Aorta (tissue), 5 donors: ENCODE measurements around the gene RANGAP1. TPM values are rescaled to one million over a fixed set of nuclear protein-coding genes. Genes with fewer than 3 reads are reported as not detected.
"Not testable (repeated sequence)": the region's sequence is repeated elsewhere in the genome, so short reads cannot be mapped to it uniquely, and the experiment has no call there.

Experiments used
- ATAC-seq: fragments of 200-7000 bp; cut with Tn5 transposase; one replicate; pipeline ENCODE4 v1.9.1; 2022; ENCODE audit warnings: moderate library complexity; ENCODE audit not compliant: low FRiP score
- DNase-seq, 2 donors: peaks; one replicate each; pipeline ENCODE4 v3.0.0-alpha.2; 2020
- H3K27ac ChIP-seq, 2 donors: one replicate each; pipeline ENCODE4 v1.5.1; 2013; ENCODE audit warnings: low read length in 2 of 2, mild to moderate bottlenecking in 2 of 2, moderate library complexity in 2 of 2, control low read depth in 1 of 2, inconsistent platforms in 1 of 2, low read depth in 1 of 2
- H3K27me3 ChIP-seq, 2 donors: one replicate each; pipeline ENCODE4 v1.6.1; 2013; ENCODE audit warnings: control low read depth in 1 of 2, low read length in 1 of 2, mild to moderate bottlenecking in 1 of 2, moderate library complexity in 1 of 2; ENCODE audit not compliant: insufficient read depth in 2 of 2, control insufficient read depth in 1 of 2
- H3K36me3 ChIP-seq, 2 donors: one replicate each; pipeline ENCODE4 v1.6.1; 2013; ENCODE audit warnings: control low read depth in 1 of 2, low read length in 1 of 2, mild to moderate bottlenecking in 1 of 2; ENCODE audit not compliant: insufficient read depth in 2 of 2, control insufficient read depth in 1 of 2
- H3K4me1 ChIP-seq, 2 donors: one replicate each; pipeline ENCODE4 v1.6.1; 2013; ENCODE audit warnings: low read length in 2 of 2, control low read depth in 1 of 2, mild to moderate bottlenecking in 1 of 2, moderate library complexity in 1 of 2; ENCODE audit not compliant: insufficient read depth in 2 of 2, control insufficient read depth in 1 of 2
- H3K4me3 ChIP-seq, 2 donors: one replicate each; pipeline ENCODE4 v1.5.1; 2013; ENCODE audit warnings: low read length in 2 of 2, control low read depth in 1 of 2, mild to moderate bottlenecking in 1 of 2
- H3K9me3 ChIP-seq: one replicate; pipeline ENCODE4 v1.6.1; 2013; ENCODE audit warnings: mild to moderate bottlenecking, low read length; ENCODE audit not compliant: control insufficient read depth
- WGBS, 2 donors: extraction: QIAGEN DNeasy Blood & Tissue Kit; methylation state at CpG; one replicate each; pipeline ENCODE4 v1.1.7; 2013; 5-methylcytosine and 5-hydroxymethylcytosine counted together
- intact Hi-C, 2 donors: fragments of 100-400 bp; cut with DNase I; formaldehyde crosslinking; loops; one replicate each; pipeline versions ENCODE4 v1.14.2 to v1.15.0; 2022
- polyA plus RNA-seq, 2 donors: library from polyadenylated mRNA; stranded (reverse); fragments of 200-250 nt; gene quantifications; one replicate each; pipeline ENCODE4 v1.2.3, GENCODE V29; 2013
- total RNA-seq, 2 donors: library from RNA; stranded (reverse); fragmentation: NEBNext Ultra II Directional; extraction: Animal tissue kit (Norgen Biotek cat#: 25700); gene quantifications; one replicate each; pipeline ENCODE4 v1.2.1, GENCODE V29; 2021
- donor health status: healthy with polysubstance abuse.
- donor health status: Bipolar disorder and iron deficiency.
- donor health status: DM: no; HTN: no; CAD: no.
- donor health status: DM: no; HTN: no; CAD: no.
- donor health status: DM: yes; HTN: yes; CAD: no.

RANGAP1 gene
- total and polyA plus RNA-seq, 4 donors: 14.8 to 34.6 (median 25.0) TPM

DNA sequence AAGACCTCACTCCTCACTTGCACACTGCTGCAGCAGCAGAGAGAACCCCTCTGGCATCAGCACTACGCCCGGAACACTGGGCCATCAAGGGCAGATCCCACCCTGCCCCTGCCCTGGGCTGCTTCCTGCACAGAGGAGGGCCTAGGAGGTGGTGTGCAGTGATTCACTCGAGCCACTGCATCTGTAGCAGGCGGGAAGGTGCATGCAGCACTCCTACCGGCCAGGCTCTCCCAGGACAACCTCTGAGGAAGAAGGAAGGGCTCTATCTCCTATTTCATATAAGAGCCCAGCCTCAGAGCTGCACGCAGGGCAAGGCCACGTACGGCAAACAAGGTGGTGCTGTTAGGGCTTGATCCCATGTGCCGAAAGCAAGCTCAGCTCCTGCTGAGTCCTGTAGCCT lies 14.2 kb downstream of the RANGAP1 start:
- Histone ChIP-seq H3K27me3 (no peaks in the 10 kb centered on the region), H3K36me3 (peaks cover 4 to 6% of the 10 kb centered on the region in 2 donors), H3K4me1 (no peaks in the 10 kb centered on the region), H3K9me3 (no peaks in the 10 kb centered on the region), H3K4me3 (no peak overlapping the region), H3K27ac (no peak overlapping the region)
- intact Hi-C loops: no loop called here
- ATAC-seq (peak; percentile 15), DNase-seq (no peak)
- 90 to 92% methylated on average over 9 of the region's 9 CpGs for WGBS, 2 donors

DNA sequence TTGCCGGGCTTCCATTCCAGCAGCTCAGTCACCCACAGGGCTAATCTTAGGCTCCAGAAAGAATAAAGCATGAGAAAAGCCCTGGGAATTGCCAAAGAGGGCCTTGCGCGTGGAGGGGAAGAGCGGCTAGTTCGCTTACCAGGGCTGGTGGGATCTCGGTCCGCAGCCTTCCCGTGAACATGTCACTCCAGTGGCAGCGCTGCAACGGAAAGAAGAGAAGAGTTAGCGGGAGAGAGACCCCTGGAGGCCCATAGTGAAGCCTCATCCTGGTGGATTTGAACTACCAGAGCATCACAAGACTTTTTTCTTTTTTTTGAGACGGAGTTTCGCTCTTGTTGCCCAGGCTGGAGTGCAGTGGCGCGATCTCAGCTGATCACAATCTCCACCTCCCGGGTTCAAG lies 18.0 kb downstream of the RANGAP1 start:
- no peak overlapping the region for H3K27ac ChIP-seq
- peaks cover 4 to 11% of the 10 kb centered on the region in 2 donors for H3K36me3 ChIP-seq
- H3K4me3 ChIP-seq: no peak overlapping the region
- DNase-seq (no peak), ATAC-seq (no peak)
- intact Hi-C loops: no loop called here
- H3K9me3 ChIP-seq: no peaks in the 10 kb centered on the region
- no peaks in the 10 kb centered on the region for H3K27me3 ChIP-seq
- no peaks in the 10 kb centered on the region for H3K4me1 ChIP-seq
- WGBS, 2 donors: 93 to 95% methylated on average over 16 of the region's 16 CpGs

DNA sequence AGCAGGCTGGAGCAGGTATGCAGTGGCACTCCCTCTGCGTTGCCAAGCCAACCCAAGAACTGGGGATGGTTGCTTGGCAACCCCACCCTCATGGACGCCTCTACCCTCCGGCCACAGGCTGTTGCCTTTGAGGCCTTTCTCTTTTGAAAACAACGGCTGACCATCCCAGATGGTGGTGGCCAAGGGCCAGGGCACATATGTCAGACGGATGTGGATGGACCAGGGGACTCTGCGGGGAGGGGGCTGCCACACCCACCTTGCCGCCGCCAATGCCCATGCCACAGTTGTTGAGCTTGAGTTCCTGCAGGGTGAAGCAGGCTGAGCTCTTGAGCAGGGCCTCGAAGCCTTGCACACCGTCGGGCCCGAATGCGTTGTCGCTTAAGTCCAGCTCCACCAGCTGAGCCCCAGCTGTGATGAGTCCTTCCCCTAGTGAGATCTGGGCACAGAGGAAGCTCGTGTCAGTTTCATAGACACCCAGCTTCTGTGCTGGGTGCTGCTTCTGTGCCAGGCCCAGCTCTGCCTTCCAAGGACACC lies 21.5 kb downstream of the RANGAP1 start:
- intact Hi-C loops: no loop called here
- peaks cover 0 to 16% of the 10 kb centered on the region in 2 donors for H3K36me3 ChIP-seq
- 89 to 92% methylated on average over 14 to 15 of the region's 15 CpGs for WGBS, 2 donors

DNA sequence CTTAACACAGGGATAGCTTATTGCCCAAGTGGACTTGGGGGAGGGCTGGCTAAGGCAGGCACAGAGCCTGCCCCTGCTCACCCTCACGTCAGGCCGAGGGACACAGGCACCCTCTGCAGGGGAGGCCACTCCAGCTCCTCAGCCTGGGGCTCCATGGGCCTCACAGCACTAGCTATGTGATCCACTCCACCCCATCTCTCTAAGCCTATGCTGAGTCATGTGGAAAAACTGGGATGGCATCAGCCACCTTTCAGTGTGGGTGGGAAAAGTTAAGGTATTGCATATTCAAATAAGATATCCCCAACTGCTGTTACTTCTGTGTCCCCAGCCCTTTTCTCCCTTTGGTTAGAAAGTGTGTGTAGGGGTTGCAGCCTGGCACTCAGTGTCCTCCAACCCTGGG lies 22.3 kb downstream of the RANGAP1 start:
- H3K9me3 ChIP-seq: no peaks in the 10 kb centered on the region
- H3K27me3 ChIP-seq: no peaks in the 10 kb centered on the region
- H3K4me1 ChIP-seq: no peaks in the 10 kb centered on the region
- peaks cover 0 to 16% of the 10 kb centered on the region in 2 donors for H3K36me3 ChIP-seq
- no peak overlapping the region for H3K4me3 ChIP-seq
- H3K27ac ChIP-seq: no peak overlapping the region
- ATAC-seq (no peak), DNase-seq (no peak)
- WGBS, 2 donors: 90 to 96% methylated on average over 2 of the region's 2 CpGs
- intact Hi-C loops: no loop called here

More for the DNA sequence above, 21.5 kb downstream of the RANGAP1 start:
- Histone ChIP-seq H3K27me3 (no peaks in the 10 kb centered on the region), H3K4me1 (no peaks in the 10 kb centered on the region), H3K9me3 (no peaks in the 10 kb centered on the region), H3K4me3 (no peak overlapping the region), H3K27ac (no peak overlapping the region)
- DNase-seq (no peak), ATAC-seq (no peak)

DNA sequence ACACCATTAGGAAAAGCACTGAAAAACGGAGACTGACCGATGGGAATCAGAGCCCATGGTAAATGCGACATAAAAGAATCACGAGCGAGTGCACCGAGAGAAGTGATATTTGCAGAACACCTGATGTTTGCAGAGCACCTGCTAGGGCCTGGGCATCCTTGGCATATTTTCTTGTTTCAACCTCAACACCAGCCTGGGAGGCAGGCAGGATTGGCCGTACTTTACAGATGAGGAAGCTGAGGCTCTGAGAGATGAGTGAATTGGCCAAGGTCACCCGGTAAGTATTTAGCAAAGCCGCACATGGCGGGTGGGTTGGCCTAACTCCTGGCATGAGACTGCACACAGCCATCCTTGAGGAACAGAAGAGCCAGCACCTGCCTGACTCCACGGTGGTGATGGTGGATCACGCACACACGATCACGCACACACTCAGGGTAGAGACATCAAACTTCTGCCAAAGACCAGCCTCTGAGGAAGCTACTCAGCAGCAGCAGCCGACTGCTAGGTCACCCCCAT lies 23.7 kb downstream of the RANGAP1 start:
- Histone ChIP-seq H3K4me1 (no peaks in the 10 kb centered on the region), H3K27me3 (no peaks in the 10 kb centered on the region), H3K27ac (no peak overlapping the region), H3K36me3 (peaks cover 0 to 12% of the 10 kb centered on the region in 2 donors), H3K9me3 (no peaks in the 10 kb centered on the region), H3K4me3 (no peak overlapping the region)
- ATAC-seq (no peak), DNase-seq (no peak)
- 93% methylated on average over 15 of the region's 15 CpGs for WGBS, 2 donors
- intact Hi-C loops: no loop called here

DNA sequence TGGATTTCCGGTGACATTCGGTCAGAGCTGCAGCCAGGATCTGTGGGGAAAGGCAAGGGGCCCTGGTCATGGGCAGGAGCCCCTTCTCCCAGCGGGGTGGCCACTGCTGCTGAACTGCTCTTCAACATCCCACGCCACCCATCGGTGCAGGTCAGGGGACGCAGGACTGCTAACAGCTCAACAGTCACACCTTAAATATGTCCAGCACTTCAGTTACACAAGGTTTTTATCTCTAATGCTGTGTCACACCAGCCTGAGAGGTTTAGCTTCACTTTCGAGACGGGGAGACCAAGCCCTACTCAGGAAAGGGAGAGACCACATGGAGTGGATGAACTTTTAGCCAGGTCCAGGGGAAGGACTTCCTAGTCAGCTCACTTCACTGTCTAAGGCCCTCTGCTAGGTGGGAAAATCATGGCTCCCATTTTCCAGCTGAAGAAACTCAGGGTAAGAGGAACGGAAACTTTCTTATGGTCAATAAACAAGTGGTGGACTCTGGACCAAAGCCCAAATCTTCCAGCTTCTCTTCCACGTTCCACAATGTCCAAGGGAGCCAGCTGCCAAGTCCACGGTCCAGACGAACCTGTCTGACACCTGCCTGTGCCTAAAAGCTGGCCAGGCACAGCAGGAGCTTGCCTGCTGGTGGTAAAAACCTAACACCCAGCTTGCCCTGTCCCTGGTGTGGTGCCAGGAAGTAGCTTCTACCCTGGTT lies 24.3 kb downstream of the RANGAP1 start:
- H3K27me3 ChIP-seq: no peaks in the 10 kb centered on the region
- H3K4me1 ChIP-seq: no peaks in the 10 kb centered on the region
- no peaks in the 10 kb centered on the region for H3K9me3 ChIP-seq
- no peak overlapping the region for H3K27ac ChIP-seq
- ATAC-seq (no peak), DNase-seq (no peak)
- intact Hi-C loops: no loop called here
- no peak overlapping the region for H3K4me3 ChIP-seq
- WGBS, 2 donors: 78 to 79% methylated on average over 12 of the region's 12 CpGs
- H3K36me3 ChIP-seq: peaks cover 0 to 13% of the 10 kb centered on the region in 2 donors

DNA sequence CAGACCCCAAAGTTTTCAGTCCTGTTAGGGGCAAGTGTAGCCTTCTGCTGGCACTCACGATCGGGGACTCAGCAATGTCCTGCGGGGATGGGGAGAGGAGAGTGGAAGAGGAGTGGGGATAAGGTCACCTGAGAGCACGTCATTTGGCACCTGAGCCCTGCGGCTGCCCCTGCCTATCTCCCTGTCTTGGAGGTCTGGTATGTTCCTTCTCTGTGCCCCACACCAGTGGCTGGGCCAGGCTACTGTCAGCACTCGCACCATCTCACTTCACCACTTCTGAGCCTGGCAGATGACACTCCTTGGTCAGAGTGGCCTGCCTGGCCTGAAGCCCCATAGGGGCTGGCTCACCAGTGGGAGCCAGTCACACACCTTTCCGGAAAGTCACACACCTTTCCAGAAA lies 25.1 kb downstream of the RANGAP1 start:
- no peaks in the 10 kb centered on the region for H3K9me3 ChIP-seq
- intact Hi-C loops: no loop called here
- no peaks in the 10 kb centered on the region for H3K4me1 ChIP-seq
- H3K4me3 ChIP-seq: no peak overlapping the region
- peaks cover 2 to 13% of the 10 kb centered on the region in 2 donors for H3K36me3 ChIP-seq
- no peak for DNase-seq
- 97 to 98% methylated on average over 7 of the region's 7 CpGs for WGBS, 2 donors
- no peak for ATAC-seq
- no peaks in the 10 kb centered on the region for H3K27me3 ChIP-seq
- H3K27ac ChIP-seq: no peak overlapping the region

DNA sequence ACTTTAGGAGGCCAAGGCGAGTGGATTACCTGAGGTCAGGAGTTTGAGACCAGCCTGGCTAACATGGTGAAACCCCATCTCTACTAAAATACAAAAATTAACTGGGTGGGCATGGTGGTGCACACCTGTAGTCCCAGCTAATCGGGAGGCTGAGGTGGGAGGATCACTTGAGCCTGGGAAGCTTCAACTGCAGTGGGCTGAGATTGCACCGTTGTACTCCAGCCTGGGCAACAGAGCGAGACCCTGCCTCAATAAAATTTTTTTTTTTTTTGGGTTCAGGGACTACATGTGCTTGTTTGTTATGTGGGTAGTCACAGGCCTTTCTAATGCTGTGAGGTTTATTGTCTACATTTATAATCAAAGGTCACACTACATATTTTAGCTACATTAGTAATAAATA lies 26.2 kb downstream of the RANGAP1 start:
- peaks cover 3 to 13% of the 10 kb centered on the region in 2 donors for H3K36me3 ChIP-seq
- H3K4me3 ChIP-seq, H3K4me1 ChIP-seq, H3K27ac ChIP-seq, ATAC-seq, DNase-seq, H3K27me3 ChIP-seq, H3K9me3 ChIP-seq, intact Hi-C loops: not testable (repeated sequence)
- 97 to 98% methylated on average over 4 of the region's 4 CpGs for WGBS, 2 donors

DNA sequence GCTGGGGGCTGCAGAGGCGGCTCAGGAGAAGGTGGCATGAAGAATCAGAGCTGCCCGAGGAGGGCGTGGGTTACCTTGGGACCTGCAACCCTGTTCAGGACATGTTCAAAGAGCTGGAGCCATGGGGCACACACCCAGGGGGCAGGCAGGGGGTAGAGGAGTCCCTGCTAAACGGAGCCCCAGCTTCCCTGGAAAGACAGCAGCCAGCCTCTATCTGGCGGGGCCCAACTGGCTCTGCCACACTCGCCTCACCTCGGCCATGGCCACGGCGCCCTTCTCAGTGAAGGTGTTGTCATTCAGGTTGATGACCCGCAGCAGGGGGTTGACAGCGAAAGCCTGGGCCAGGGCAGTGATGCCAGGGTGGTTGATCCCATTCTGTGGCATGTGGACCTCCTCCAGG lies 28.3 kb downstream of the RANGAP1 start:
- H3K27me3 ChIP-seq: no peaks in the 10 kb centered on the region
- no peak overlapping the region for H3K4me3 ChIP-seq
- 93% methylated on average over 11 of the region's 11 CpGs for WGBS, 2 donors
- no peak for ATAC-seq
- H3K9me3 ChIP-seq: no peaks in the 10 kb centered on the region
- no peaks in the 10 kb centered on the region for H3K4me1 ChIP-seq
- peaks cover 6 to 8% of the 10 kb centered on the region in 2 donors for H3K36me3 ChIP-seq
- intact Hi-C loops: no loop called here
- DNase-seq: no peak
- H3K27ac ChIP-seq: no peak overlapping the region
